NB4 (cell line): ENCODE measurements around the gene NFE2L3.
"Not testable (repeated sequence)": the region's sequence is repeated elsewhere in the genome, so short reads cannot be mapped to it uniquely, and the experiment has no call there.

Experiments used
- DNase-seq: peaks from one replicate; pipeline ENCODE4 v3.0.0; 2010; ENCODE audit warnings: low read depth
- H3K4me3 ChIP-seq: one replicate; pipeline ENCODE4 v1.5.1; 2011; ENCODE audit warnings: mild to moderate bottlenecking, low read depth, low read length, moderate library complexity
- CTCF ChIP-seq: IDR thresholded peaks from one replicate; pipeline ENCODE4 v1.5.1; 2012; ENCODE audit warnings: low read depth, low read length
- MAX ChIP-seq: IDR thresholded peaks from 2 replicates; pipeline ENCODE4 v1.6.1; 2011; ENCODE audit warnings: low read depth, low read length
- MYC ChIP-seq: IDR thresholded peaks from 2 replicates; pipeline ENCODE4 v1.6.1; 2011; ENCODE audit warnings: low read depth, low read length
- POLR2A ChIP-seq: IDR thresholded peaks from 2 replicates; pipeline ENCODE4 v1.6.1; 2011; ENCODE audit warnings: mild to moderate bottlenecking; ENCODE audit not compliant: insufficient read length; ENCODE audit errors: extremely low read depth

Gene NFE2L3

GRCh38 chr7:26144184-26145080 lies 7.6 kb upstream of the NFE2L3 start:
- H3K4me3 ChIP-seq = no peak overlapping the region
- no peak for TF ChIP-seq CTCF
- no peak for TF ChIP-seq MAX
- no peak for TF ChIP-seq POLR2A
- TF ChIP-seq MYC = no peak
- DNase-seq = no peak

DNA sequence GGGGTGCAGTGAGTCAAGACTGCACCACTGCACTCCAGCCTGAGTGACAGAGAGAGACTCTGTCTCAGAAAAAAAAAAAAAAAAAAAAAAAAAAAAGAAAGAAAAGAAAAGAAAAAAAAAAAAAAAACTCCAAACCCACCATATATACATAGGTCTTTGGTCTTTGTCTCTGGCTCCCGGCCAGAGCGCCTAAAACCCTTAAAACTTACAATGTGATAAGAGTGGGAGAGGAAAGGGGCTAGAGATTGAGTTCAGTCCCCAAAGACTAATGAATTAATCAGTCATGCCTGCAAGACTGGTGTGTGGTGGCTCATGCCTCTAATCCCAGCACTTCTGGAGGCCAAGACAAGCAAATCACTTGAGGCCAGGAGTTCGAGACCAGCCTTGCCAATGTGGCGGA lies 6.8 kb upstream of the NFE2L3 start:
- H3K4me3 ChIP-seq = no peak overlapping the region
- TF ChIP-seq MAX (no peak), MYC (no peak), POLR2A (no peak), CTCF (no peak)
- no peak for DNase-seq

DNA sequence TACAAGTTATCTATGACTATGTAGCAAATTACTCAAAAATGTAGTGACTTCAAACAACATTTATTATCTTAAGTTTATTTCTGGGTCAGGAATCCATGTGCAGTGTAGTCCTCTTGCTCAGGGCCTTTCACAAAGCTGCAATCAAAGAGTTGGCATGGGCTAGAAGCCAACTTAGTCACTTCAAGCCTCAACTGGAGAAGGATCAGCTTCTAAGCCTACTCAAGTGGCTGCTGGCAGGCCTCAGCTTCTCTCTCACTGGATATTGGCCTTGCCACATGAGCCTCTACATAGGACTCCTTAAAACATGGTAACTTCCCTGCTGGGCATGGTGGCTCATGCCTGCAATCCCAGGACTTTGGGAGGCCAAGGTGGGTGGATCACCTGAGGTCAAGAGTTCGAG lies 5.0 kb upstream of the NFE2L3 start:
- DNase-seq = no peak
- TF ChIP-seq CTCF (no peak), POLR2A (no peak), MAX (no peak), MYC (no peak)
- H3K4me3 ChIP-seq = no peak overlapping the region

GRCh38 chr7:26147646-26148306 lies 4.2 kb upstream of the NFE2L3 start:
- not testable (repeated sequence) for H3K4me3 ChIP-seq, DNase-seq

DNA sequence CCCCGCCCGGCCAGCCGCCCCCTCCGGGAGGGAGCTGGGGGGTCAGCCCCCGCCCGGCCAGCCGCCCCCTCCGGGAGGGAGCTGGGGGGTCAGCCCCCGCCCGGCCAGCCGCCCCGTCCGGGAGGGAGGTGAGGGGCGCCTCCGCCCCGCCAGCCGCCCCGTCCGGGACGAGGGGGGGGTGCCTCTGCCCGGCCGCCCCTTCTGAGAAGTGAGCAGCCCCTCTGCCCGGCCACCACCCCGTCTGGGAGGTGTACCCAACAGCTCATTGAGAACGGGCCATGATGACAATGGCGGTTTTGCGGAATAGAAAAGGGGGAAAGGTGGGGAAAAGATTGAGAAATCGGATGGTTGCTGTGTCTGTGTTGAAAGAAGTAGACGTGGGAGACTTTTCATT lies 3.7 kb upstream of the NFE2L3 start:
- DNase-seq, H3K4me3 ChIP-seq: not testable (repeated sequence)

GRCh38 chr7:26149391-26149977 lies 2.5 kb upstream of the NFE2L3 start:
- no peak for DNase-seq
- no peak overlapping the region for H3K4me3 ChIP-seq
- TF ChIP-seq MYC (no peak), MAX (no peak), CTCF (no peak), POLR2A (no peak)
